ENCODE results near the gene RPP40.

GRCh38 chr6:4983322-4983721, 20.5 kb downstream of the RPP40 start:
- TF ChIP-seq EP300 (IDR thresholded peaks at IDR 0.05; ENCODE audit: low read depth) (no peak), POLR2AphosphoS5 (IDR thresholded peaks at IDR 0.05) (no peak)
- TF ChIP-seq, protein P1, sequence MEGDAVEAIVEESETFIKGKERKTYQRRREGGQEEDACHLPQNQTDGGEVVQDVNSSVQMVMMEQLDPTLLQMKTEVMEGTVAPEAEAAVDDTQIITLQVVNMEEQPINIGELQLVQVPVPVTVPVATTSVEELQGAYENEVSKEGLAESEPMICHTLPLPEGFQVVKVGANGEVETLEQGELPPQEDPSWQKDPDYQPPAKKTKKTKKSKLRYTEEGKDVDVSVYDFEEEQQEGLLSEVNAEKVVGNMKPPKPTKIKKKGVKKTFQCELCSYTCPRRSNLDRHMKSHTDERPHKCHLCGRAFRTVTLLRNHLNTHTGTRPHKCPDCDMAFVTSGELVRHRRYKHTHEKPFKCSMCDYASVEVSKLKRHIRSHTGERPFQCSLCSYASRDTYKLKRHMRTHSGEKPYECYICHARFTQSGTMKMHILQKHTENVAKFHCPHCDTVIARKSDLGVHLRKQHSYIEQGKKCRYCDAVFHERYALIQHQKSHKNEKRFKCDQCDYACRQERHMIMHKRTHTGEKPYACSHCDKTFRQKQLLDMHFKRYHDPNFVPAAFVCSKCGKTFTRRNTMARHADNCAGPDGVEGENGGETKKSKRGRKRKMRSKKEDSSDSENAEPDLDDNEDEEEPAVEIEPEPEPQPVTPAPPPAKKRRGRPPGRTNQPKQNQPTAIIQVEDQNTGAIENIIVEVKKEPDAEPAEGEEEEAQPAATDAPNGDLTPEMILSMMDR (IDR thresholded peaks at IDR 0.05): no peak
